Inflammatory macrophage (primary cell): Measurements from ENCODE around the gene UNC45A.
"Not testable (repeated sequence)": the region's sequence is repeated elsewhere in the genome, so short reads cannot be mapped to it uniquely, and the experiment has no call there.

Experiments used
- DNase-seq, 2 donors: peaks; one replicate each; pipeline ENCODE4 v3.0.0-alpha.2; 2020 to 2022

Gene UNC45A

GRCh38 chr15:90918034-90918788, 16.9 kb upstream of the UNC45A start:
- no peak for DNase-seq

GRCh38 chr15:90918835-90919234, 16.2 kb upstream of the UNC45A start:
- DNase-seq, result no peak

DNA sequence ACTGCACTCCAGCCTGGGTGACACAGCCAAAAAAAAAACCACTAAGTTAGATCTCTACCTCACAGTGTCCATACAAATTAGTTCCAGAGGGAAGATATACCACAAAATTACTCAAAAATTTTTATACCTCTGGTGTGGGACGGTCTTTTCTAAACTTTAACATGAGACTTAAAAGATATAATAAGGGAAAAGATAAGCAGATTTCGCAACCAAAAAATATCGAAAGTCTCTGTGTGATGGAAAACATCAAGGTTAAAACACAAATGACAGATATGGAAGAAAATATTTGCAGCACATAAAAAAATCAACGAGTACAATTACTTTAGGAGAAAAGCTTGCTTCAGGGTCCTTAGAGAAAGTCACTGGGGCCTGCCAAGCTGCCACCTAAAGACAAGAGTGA, 13.2 kb upstream of the UNC45A start:
- DNase-seq, result no peak

GRCh38 chr15:90922712-90923322, 12.3 kb upstream of the UNC45A start:
- not testable (repeated sequence) for DNase-seq

DNA sequence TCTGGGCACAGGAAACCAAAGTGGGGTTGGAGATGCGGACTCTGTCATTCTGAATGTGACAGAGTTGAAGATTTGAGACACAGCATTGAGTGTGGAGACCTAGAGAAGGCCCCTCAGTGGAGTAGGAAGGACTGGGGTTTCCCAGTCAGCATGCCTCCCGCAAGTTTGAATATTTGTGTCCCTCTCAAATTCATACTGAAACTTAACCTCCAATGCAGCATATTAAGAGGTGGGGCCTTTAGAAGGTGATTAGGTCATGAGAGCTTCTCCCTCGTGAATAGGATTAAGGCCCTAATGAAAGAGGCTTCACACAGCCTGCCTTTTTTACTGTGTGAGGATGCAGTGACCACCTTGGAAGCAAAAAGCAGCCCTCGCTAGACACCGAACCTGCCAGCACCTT, 10.7 kb upstream of the UNC45A start:
- no peak for DNase-seq

DNA sequence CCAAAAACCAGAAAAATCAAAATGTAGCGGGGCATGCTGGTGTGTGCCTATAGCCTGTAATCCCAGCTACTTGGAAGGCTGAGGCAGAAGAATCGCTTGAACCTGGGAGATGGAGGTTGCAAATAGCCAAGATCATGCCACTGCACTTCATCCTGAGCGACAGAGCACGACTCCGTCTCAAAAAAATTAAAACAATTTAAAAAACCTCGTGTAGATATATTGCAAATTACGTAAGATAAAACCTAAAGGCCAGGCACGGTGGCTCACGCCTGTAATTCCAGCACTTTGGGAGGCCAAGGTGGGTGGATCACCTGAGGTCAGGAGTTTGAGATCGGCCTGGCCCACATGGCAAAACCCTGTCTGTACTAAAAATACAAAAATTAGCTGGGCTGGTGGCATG, 8.3 kb upstream of the UNC45A start:
- not testable (repeated sequence) for DNase-seq

- peak; percentile 14 to 69 for DNase-seq
These were observed 7.0 kb upstream of the UNC45A start for GRCh38 chr15:90928106-90928505.

DNA sequence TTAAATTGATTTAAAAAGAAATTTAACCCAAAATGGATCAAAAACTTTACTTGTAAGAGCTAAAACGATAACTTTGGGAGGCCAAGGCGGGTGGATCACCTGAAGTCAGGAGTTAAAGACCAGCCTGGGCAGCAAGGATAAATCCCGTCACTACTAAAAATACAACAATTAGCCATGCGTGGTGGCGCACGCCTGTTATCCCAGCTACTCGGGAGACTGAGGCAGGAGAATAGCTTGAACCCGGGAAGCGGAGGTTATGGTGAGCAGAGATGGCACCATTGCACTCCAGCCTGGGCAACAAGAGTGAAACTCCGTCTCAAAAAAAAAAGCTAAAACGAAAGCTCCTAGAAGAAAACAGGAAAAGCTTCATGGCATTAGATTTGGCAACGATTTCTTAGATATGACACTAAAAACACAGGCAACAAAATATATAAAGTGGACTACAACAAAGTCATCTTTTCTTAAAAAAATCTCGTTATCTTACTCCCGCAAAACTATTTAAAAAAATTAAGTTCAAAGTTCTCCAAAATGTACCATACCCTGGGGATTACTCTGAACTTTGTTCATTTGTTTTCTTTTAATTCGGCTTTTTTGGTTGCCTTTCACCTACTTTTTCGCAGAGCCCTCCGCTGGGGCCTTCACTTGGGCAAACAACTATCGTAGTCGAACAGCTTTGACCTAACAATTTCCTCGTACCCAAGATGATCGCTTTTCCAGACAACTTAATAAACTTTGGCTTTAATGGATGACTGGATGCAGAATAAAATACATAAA, 5.7 kb upstream of the UNC45A start:
- DNase-seq, result peak in 1 of 2 donors; percentile 16

GRCh38 chr15:90930861-90931574, 4.1 kb upstream of the UNC45A start:
- DNase-seq, result peak in 1 of 2 donors; percentile 43

DNA sequence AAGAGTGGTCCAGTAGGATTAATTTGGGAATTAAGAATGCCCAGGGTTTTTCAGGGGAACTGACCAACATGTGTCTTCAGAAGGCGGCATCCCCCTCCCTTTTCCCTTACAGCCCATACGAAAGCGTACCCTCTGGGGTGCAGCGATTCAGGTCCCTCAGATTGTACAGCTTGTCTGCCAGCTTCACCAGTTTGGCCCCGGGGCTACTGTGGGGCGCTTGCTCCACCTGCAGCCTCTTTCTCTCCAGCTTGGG, 3.6 kb upstream of the UNC45A start:
- no peak for DNase-seq

GRCh38 chr15:90931828-90932659, 3.0 kb upstream of the UNC45A start, which contains the start of gene HDDC3:
Gene HDDC3, minus strand, starts transcription at chr15:90932549. Its CDS starts 9 bp downstream, at chr15:90932540.
- peak; percentile 90 for DNase-seq

- DNase-seq, result no peak
These were observed 2.5 kb upstream of the UNC45A start for GRCh38 chr15:90932660-90932991.

DNA sequence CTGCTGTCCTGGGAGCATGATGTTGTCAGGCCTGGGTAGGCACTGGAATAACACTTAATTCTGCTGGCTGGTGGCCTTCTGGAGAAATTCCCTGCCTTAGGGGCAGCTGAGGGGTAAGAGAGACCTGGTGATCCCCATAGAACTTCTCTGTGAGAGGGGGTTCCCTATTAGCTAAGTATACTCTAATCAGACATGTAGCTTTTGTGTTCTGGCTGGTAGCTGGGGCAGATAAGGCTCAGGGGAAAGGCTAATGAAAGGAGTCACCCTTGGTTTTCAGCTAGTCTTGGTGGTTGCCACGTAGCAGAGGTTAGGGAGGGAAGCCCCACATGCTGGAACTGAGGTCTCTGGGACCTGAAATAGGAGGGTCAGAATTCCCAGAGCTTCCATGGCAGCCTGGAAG, 1.8 kb upstream of the UNC45A start:
- no peak for DNase-seq

DNA sequence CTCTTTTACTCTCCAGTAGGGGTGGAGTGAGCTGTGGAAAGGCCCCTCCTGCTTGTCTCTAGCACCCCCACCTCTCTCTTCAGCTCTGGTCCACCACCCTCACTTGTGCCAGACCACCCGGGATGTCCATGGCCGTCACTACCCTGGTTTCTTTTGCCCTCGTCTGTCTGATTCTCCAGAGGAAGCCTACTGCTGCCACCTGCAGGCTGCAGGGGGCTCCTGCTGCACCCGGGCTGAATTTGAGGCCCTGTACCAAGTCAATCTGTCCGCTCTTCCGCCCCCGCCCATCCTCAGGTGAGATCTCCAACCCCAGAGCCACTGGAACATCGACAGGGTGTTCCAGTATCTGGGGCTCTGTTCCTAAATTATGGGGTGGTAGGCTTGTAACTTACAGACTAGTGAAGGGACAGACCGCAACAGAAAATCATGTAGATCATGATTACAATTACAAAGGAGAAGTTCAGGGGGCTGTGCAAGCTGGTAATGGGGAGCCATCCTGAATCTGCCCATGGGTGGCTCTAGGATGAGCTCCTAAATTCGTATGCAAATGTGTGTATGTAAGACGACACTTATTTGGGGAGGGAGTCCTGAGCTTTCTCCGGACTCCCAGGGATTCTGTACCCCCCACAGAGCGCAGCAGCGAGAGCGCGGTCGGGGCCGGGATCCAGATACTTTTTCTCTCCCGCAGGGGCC, 683 bp upstream of the UNC45A start:
- peak; percentile 80 to 82 for DNase-seq

DNA sequence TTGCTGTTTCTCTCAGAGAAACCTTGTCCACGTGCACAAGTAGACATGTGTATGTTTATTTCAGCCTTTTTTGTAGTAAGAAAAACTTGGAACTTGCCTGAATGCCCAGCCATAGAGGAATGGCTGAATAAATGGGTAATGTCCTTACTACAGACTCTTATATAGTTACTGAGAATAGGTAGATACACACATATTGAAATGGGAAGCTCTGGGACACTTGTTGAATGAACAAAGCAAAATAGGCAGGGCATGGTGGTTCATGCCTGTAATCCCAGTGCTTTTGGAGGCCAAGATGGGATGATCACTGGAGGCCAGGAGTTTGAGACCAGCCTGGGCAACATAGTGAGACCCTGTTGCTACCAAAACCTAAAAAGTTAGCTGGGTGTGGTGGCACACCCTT, 1.7 kb downstream of the UNC45A start:
- no peak for DNase-seq

DNA sequence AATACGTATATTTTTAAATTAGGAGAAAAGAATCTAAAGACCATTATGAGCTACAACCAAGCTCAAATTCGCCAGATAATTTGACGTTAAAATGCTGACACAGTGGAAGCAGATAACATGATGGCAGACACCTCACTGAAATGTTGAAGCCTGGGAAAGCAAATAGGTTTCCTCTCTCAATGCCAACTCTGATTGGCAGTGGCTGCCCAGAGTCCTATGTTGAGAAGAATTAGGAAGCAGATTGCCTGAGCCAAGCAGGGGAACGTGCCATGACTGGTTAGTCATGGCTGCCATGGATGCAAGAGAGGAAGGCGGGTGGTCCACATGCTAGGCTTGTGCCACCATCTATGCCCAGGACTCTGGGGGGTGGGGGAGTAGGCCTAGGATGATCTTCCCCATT, 3.2 kb downstream of the UNC45A start:
- no peak for DNase-seq

GRCh38 chr15:90939756-90940155, 4.7 kb downstream of the UNC45A start:
- DNase-seq, result no peak

DNA sequence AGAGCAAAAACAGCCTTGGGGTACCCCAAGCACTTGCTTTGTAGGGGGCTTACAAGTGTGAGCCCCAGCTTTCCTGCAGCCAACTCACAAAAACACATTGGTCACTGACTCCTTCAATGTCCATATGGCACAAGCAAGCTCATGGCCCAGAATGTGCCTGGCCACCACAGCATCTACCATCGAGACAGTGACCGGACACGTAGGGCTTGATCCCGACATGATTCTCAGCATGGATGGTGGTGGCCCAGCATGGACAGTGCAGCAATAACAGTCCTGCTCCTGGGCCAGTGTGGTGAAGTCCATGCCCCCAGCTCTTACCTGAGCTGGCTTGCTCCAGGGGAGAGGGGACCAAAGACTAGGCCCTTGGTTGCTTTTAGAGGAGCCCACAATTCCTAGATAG, 6.0 kb downstream of the UNC45A start:
- DNase-seq, result no peak

- no peak for DNase-seq
These were observed 7.5 kb downstream of the UNC45A start for GRCh38 chr15:90942354-90943120.

- peak; percentile 70 to 82 for DNase-seq
These were observed 10.0 kb downstream of the UNC45A start for GRCh38 chr15:90945091-90945490.

DNA sequence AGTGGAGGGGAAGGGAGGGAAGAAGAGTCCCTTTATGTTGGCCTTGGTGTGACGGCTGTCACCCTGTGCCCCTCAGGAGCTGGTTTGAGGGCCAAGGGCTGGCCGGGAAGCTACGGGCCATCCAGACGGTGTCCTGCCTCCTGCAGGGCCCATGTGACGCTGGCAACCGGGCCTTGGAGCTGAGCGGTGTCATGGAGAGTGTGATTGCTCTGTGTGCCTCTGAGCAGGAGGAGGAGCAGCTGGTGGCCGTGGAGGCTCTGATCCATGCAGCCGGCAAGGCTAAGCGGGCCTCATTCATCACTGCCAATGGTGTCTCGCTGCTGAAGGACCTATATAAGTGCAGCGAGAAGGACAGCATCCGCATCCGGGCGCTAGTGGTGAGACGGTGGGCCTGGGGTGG, 11.5 kb downstream of the UNC45A start:
- no peak for DNase-seq
